Renal cortical epithelial cell (primary cell): Measurements from ENCODE around the gene ST6GALNAC1. TPM values are rescaled to one million over a fixed set of nuclear protein-coding genes. Genes with fewer than 3 reads are reported as not detected.
A peak's percentile ranks its signal among the peaks of the same experiment; 100 is the strongest.

Experiments
- DNase-seq: peaks from one replicate; pipeline ENCODE4 v3.0.0-alpha.2; 2011; ENCODE audit warnings: low read depth
- total RNA-seq: library from RNA; depleted of rRNA; stranded (reverse); fragments of >200 nt; gene quantifications from 2 replicates; pipeline ENCODE4 v1.2.3, GENCODE V29; 2014

ST6GALNAC1 gene
- total RNA-seq, 1 donor from 2014 or later = not detected

DNA sequence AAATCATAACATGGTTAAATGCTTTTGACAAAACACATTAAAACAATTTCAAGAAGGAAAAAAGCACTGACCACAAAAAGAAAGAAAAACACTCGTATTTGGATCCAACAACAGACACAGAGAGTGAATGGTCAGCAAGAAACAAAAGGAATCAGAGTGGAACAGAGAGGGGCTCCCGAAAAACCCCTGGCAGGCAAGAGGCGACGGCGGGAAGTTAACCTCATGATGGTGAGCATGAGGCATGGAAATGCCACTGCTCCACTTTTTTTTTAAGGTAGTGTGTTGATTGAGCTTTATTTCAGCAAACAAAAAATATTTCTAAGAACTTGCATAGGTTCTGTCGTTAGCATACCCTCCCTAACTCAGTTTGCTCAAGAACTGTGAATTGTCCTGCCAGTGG lies 32.1 kb upstream of the ST6GALNAC1 start:
- no peak for DNase-seq

DNA sequence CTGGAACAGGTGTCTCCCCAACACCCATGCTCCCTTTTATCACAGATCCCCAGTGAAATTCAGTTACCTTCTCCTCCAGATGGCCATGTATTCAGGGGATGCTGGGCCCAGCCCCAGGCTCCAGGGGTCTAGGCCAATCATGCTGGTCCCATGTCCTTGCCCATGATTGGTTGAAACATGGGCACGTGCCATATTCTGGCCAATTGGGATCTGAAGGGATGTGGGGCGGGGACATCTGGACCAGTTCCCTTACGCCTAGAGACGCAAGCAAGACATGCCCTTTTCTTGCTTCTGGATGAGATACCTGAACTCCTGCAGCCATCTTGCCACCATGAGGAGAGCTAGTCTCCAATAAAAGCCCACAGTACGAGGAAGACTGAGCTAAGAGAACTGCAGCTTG lies 31.0 kb upstream of the ST6GALNAC1 start:
- no peak for DNase-seq

DNA sequence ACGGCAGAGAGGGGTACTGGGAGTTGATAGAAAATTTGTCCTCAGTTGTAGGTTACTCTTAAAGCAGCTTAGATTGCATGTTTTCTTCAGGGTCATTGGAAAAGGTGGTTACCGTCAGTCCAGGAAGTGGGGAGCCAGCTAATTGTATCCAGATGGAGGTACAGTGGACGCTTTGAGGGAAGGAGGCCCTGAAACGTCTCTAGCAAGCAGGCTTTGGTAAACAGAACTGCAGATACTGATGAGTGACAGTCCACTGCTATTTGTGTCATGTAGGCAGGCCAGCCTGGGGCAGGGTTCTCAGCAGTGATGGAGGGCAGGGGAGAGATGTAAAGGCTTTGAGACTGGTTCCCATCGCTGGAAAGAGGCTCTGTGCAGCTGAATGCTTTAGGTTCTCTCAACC lies 30.2 kb upstream of the ST6GALNAC1 start:
- DNase-seq = no peak

DNA sequence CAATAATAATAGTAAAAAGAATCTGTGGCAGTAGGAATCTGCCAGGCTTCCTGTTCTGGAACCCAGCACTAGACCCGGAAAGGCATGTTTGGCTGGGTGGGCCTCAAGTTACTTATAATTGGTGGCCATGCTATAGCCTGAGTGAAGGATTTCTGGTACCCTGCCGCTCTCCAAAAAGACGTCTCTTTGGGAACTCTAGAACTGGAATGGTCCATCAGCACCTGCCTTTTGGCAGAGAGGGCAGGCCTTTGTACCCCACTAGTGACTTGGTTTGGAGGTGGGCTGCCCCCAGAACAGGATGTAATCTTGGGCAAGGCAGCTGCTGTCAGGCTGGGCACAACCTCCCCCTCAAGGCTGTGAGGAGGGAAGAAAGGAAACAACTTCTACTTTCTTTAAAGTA lies 29.3 kb upstream of the ST6GALNAC1 start:
- DNase-seq = no peak

DNA sequence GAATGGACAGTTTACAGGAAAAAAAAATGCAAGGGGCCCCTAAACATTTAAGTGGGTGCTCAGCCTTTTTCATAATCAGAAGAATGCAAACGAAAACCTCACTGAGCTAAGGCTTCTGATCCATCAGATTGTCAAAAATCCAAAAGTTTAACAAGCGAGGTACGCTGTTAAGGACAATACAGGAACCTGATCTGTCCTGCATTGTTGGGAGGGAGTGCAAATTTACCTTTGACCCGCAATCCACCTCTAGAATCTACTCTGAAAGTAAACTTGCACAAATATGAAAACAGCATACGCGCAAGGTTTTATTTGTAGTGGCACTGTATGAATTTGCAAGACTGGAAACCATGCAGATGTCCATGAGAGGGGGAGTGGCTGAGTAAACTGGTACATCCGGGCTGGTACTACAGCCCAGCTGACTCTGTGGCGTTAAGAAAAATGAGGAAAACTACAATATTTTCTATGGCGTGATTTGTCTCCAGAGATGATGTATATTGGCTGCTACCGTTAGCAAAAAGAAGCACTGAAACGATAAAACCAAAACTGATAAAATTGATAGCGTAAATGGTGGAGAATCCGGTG lies 28.8 kb upstream of the ST6GALNAC1 start:
- no peak for DNase-seq

DNA sequence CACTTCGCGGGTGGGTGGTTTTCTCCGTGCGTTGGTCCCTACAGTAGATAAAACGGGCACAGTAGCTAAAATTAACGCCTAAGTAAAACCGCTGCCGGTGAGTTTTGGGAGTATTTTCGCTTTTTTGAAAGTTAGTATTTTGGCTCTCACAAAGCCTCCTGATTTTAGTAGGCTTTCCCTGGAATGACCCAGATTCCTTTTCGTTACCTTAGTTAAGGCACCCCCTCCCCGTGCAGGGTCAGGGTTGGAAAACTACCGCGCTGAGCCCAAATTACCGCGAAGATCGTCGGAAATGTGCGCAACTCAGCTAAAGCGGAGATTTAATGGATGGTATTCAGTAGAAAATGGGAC lies 28.3 kb upstream of the ST6GALNAC1 start:
- DNase-seq = no peak

DNA sequence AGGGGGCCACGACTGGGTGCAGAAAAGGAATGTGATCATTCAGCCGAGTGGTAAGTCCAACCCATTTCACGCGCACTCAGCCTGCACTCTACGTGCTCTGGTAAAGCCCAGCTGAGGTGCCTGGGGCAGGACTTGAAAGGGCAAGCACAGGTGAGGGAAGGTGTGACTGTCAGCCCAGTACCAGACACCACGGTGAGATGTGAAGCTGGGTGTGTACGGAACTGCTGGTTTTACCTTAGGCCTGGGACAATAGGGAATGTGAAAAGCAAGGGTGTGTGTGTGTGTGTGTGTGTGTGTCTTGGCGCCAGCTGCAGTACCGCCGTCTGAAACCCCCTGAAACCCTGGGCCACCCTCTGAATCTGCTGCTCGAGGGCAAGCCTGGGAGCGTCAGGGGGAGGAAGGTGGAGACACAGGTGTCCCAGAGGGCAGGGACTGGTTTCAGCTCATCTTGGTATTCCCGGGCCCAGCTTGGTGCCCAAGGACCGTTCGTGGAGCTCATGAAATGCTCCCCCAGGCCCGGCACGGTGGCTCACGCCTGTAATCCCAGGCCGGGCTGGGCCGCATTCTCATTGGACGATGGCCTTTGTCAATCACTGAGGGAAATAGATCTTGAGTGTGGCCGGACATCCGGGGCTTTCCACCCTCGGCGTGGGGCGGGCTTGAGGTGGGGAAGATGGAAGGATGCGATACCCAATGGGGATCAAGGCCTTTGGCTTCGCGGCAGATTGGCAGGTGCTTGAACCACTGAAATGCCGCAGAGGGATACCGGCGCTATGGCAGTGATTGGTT lies 27.8 kb upstream of the ST6GALNAC1 start:
- DNase-seq = peak; percentile 98

DNA sequence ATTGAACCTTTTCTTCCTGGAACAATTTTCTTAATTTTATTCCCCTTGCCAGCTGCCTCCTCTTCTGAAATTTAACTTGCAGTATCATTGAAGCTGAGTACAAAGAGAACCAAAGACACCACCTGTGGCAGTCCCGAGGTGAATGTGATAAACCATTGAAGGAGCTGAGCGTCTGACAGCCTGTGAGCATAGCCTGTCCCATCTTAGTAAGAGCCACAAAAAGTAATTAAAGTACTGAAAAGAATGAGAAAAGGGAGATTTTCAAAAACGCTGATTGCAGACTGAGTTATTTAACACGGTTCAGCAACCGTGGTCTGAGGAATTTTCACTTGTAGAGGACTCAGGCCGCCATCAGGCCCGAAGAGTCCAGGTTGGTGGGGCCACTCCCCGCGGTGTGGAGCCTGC lies 27.2 kb upstream of the ST6GALNAC1 start:
- no peak for DNase-seq

DNA sequence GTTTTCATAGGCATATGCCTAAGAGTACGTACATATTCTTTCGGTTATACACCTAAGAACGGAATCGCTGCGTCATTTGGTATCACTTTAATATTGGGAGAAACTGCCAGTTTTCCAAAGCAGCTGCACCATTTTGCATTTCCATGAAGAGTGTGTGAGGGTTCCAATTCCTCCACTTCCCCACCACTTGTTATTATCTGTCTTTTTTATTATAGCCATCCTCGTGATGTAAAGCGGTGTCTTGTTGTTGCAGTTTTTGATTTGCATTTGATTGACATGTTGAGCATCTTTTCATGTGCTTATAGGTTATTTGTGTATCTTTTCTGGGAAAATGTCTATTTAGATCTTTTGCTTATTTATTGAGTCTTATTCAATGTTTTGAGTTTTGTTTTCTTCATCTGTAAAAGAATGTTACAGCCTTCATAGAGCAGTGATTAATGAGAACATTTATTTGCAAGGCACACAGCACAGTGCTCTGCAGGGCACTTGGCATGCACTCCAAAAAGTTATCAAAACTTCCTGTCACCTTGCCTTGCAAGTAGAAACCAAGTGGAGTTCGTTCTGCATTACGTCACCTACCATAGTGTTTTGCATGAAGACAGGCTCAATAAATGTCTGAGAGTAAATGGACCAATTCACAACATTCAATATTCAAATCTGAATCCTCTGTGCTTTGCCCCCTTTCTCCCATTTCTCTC lies 26.6 kb upstream of the ST6GALNAC1 start:
- peak; percentile 82 for DNase-seq

DNA sequence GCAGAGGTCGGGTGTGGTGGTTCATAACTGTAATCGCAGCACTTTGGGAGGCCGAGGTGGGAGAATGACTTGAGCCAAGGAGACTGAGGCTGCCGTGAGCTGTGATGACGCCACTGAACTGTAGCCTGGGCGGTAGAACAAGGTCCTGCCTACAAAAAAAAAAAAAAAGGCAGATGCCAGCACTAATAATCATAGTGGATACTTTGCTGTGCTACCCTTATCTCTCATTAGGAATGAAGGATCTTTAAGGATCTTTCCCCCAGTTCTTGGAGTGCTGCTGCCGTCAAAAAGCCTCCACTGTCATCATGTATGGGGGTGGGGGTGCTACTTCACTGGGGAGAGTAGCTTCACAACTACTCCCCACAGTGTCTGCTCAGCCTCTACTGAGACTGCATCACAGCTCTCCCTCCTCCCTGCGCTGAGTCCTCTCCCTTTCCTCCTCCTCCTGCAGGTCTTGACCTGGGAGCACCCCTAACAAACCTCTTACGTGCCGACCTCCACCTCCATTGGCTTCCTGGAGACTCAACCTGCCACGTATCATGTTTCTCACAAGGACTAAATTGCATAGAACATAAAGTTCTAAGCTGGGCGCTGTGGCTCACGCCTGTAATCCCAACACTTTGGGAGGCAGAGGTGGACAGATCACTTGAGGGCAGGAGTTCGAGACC lies 24.4 kb upstream of the ST6GALNAC1 start:
- DNase-seq = peak; percentile 26

DNA sequence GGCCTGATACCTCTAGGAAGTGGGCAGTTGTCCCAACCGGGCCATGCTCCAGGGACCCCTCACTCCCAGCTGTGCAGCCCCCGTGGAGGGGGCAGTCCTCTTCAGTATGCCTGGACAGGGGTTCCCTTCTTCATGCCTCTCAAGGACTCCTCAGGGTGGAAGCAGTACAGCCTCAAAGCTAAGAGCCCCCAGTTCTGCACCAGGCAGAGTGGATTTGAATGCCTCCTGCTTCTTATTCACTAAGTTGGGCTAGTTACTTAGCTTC lies 23.9 kb upstream of the ST6GALNAC1 start:
- no peak for DNase-seq

DNA sequence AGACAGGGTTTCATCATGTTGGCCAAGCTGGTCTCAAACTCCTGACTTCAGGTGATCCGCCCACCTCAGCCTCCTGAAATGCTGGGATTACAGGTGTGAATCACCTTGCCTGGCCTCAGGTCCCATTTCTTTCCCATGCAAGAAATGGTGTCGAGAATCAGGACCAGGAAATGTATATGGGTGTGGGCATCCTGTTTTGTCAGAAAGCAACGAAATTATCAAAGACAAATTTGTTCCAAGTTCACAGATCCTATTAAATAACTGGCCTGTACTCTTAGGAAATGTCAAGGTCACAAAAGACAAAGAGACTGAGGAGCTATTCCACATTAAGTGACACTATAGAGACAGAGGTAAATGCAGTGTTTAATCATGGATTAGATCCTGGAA lies 17.1 kb upstream of the ST6GALNAC1 start:
- DNase-seq = no peak

DNA sequence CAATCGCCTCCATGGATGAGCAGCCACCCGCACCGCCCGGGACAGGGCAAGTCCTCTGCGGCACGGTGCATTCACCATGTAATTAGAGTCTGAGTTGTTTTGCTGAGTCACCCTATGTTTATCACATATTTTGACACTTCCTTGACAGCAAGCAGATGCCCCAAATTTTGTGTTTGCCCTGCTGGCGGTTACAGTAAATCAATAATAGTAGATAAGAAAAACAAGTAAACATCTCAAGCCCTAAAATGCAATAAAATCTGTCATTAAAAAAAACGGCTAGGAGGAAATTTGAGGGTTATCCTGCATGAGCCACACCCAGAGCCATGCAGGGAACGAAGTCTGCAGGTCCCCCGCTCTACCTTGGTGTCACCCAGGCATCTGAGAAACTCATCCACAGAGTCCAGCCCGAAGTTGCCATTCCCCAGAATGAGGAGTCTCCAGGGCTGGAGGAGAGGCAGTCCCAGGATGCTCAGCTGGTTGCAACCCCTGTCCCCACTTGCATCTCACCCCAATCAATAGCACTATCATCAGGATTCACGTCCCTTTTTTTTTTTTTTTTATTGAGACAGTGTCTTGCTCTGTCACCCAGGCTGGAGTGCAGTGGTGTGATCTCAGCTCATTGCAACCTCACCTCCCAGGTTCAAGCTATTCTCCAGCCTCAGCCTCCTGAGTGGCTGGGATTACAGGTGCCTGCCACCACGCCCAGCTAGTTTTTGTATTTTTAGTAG lies 16.5 kb upstream of the ST6GALNAC1 start:
- peak; percentile 86 for DNase-seq

DNA sequence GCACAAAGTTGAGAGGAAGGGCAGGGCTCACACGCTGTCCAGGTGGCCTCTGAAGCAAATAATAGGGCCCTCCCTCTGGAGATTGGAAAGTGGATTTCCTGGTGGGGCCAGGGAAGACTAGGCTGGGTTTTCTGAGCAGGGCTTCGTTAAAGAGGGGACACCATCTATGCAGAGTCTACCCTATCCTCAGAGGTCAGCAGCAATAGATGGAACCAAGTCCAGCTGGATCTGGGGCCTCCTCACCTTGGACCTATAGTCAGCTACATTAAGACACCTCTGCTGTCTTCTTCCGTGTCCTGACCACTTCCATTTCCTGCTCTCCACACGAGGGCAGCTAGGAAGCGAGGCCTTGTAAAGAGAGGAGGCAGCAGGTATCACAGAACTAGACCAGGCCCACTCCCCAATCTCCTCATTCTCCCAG lies 14.7 kb upstream of the ST6GALNAC1 start:
- DNase-seq = no peak

DNA sequence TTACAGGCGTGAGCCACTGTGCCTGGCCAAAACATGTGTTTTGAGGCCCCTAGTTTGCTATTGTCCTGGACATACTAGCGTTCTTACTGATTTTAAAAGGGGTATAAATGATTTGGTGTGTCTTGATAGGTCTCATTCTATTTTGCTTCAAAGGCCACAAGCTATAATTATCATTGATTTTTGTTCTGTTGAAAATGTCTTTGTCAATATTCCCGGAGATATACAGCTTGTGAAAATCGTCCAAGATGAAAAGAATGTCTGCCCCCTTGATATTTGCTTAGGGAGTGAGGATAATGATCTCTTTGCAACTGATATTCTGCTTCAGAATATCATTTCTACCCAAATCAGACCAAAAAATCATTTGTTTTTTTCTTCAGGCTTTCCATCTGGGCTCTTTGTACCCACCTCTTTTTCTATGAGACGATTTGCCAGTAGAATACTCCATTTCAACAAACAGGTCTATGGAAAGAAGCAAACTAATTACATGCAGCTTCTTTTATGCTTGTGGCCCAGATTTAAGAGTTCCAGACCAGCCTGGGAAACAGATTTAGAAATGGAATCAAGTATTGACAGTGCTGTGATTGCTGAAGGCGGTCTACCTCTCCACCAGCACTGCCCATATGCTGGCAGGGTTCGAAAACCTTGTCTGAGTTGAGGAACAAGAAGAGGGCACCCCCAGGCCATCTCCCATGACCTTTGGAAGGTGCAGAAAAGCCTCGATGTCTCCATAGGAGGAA lies 14.1 kb upstream of the ST6GALNAC1 start:
- no peak for DNase-seq

DNA sequence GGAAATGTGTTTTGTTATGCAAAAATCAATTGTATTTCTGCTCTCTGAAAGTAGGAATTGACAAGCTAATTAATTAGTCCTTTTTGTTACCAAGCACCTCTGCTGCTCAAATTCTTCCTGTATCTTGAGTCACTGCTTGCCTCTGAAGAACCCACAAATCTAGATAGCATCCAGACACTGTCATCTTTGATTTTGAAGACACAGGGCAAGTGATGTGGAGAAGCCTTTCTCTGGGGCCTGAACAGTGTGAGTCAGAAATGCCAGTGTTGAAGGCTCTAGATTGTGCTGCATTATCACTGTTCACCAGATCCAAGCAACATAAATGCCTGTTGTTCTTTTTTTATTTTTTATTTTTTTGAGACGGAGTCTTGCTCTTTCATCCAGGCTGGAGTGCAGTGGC lies 10.9 kb upstream of the ST6GALNAC1 start:
- no peak for DNase-seq

DNA sequence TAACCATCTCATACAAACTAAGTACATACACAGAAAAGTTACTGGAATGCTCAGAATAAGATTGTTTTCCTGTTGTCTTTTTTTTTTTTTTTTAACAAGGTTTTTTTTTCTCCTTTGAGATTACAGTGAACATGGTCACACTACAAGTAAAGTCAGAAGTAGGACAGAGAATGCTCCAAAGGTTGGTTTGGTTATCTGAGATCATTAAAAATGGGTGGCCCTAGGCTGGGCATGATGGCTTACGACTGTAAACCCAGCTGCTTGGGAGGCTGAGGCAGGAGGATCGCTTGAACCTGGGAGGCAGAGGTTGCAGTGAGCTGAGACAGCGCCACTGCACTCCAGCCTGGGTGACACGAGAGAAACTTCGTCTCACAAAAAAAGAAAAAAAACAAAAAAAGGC lies 6.9 kb upstream of the ST6GALNAC1 start:
- DNase-seq = no peak

DNA sequence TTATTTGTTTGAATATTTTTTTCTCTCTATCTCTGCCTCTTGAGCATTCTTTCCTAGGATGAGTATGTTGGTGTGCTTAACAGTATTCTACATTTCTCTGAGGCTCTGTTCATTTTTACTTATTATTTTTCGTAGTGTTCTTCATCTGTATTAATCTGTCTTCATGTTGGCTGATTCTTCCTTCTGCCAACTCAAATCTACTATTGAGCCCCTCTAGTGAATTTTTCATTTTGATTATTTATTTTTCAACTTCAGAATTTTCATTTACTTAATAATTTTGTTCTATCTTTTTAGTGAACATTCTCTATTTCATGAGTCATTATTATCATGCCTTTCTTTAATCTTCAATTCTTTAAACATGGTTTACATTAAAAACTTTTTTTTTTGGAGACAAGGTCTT lies 3.2 kb upstream of the ST6GALNAC1 start:
- no peak for DNase-seq

DNA sequence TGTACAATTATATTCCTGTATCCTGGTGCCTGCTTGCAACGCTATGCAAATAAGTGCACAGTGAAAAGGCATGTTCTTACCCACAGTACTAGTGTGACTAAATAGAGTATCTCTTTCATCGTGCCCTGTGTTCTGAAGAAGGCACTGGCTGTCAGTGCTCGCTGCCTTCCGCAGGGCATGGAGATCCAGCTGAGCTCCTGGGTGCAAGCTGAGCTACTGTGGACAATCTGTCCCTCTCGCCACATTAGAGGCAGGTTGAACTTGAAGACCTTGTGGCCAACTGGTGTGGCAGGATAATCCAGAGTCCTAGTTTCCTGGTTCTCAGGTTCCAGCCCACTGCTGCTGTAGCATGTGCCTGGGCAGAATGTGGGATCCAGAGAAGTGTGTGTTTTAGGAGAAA lies 1.9 kb upstream of the ST6GALNAC1 start:
- DNase-seq = peak; percentile 42

DNA sequence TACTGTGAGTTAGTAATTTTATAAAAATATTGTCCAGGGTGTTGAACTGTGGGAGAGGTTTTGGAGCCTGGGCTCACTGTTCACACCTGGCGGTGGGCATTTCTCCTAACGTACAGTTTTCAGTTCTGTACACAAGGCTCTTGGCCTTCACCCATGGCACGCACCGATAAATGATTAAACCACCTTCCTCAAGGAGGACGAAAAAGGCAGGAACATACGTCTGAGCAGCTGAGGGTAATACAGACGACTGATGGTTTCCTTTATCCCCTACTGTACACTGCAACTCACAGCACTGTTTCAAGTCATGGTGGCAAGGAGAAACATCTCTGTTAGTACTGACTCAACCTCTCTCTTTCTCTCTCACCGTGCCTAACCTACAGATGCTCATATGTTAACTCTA lies 1.4 kb upstream of the ST6GALNAC1 start:
- DNase-seq = peak; percentile 79

DNA sequence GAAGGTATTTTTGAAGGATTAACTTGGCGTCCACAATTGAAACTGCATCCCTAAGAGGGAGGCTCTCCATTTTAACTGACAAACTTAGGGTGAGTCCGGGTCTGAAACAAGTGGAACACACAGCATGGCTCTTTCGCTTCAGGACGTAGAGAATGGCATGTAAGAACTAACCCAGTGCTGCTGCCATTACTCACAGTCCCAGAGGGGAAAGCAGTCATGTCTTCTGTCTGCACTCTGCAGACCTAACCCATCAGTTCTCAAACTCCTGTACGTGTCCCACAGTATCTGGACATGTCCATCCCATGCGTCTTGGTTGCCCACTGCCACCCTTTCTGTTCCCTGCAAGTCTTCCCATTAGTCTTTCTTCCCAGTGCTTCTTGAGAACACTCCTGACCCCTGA lies 563 bp downstream of the ST6GALNAC1 start:
- no peak for DNase-seq
